RCC 7860 (cell line): ENCODE data around the gene SST.
"Not testable (repeated sequence)": the region's sequence is repeated elsewhere in the genome, so short reads cannot be mapped to it uniquely, and the experiment has no call there.

Experiments
- DNase-seq: peaks from one replicate; pipeline ENCODE4 v3.0.0-alpha.2; 2015; ENCODE audit warnings: low spot score
- FAIRE-seq: peaks from 2 replicates; lab custom pipeline; 2012; peaks lifted over from hg19 to GRCh38; lab: Jason Lieb, UNC

Gene SST

DNA sequence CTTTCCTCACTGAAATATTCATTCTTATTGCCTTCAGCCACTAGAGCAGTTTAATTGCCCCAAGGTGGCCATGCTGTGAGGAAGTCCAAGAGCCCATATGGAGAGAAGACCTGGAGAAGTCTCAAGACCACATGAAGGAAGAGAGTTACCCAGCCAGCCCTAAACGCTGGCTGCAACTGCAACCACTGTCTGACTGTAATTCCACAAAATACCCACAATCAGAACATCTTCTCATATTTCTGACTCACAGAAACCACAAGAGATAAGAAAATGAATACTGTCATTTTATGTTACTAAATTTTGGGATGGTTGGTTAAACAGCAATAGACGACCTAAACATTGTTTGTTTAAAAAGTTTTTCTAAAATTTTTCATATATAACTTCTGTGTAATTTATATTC lies 14.7 kb upstream of the SST start:
- peak; percentile 54 for DNase-seq
- FAIRE-seq, result peak; percentile 88

DNA sequence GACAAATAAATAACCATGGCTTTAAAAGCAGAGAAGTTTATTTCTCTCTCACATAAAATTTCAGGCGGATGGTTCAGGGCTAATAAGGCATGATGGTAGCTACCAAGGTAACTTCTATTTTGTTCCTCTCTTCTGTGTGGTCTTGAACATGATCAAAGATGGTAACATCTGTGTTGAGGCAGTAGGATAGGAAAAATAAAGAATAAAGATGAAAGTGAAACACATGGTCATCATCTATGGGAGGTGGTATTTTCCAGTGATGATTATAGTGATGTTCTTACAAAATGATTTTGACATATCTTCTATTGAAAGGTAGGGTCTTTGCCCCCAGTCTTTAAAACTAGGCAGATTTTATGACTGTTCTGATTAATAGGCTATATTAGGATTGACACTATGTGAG lies 14.2 kb upstream of the SST start:
- DNase-seq, result no peak
- no peak for FAIRE-seq

DNA sequence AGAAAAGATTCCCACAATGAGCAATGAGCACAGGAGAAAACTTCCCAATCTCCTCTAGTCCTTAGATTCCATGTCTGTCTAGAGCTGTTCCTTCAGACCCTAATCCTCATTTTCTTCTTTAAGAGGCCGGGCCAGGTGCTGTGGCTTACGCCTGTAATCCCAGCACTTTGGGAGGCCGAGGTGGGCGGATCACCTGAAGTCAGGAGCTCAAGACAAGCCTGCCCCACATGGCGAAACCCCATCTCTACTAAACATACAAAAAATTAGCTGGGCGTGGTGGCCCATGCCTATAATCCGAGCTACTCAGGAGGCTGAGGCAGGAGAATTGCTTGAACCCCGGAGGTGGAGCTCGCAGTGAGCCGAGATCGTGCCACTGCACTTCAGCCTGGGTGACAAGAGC lies 11.6 kb upstream of the SST start:
- FAIRE-seq, DNase-seq: not testable (repeated sequence)

DNA sequence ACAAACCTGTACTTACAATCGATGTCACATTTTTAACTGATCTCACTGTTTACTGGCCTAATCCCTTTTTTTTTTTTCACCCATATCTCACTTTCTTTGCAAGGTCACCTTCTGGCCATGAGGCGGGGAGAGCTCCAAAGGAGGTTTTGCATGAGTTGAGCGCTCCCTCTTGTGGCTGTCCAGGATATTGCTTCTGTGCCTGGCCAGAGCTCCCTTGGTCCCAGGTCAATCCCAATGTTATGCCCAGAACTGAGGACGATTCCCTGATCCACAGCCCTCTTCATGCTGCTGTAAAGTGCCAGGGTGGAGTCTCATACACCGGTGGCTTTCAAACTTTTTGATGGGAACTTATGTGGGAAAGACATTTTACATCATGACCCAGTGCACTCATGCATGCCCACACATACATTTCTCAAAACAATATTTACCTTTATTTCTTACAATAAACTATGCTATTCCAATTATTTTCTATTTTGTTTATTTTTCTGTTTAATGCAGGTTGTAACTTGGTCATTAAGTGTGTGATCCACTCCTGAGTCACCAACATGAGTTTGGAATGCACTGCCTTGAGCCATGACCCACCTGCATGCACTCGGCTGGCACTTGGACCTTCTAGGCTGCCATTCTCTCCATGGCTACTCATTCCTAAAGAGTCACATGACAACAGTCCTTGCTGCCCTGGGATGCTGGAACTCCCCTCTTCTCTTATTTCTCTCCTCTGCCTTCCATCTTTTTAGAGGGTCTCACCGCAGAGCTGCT lies 9.6 kb upstream of the SST start:
- DNase-seq (peak; percentile 54), FAIRE-seq (no peak)

DNA sequence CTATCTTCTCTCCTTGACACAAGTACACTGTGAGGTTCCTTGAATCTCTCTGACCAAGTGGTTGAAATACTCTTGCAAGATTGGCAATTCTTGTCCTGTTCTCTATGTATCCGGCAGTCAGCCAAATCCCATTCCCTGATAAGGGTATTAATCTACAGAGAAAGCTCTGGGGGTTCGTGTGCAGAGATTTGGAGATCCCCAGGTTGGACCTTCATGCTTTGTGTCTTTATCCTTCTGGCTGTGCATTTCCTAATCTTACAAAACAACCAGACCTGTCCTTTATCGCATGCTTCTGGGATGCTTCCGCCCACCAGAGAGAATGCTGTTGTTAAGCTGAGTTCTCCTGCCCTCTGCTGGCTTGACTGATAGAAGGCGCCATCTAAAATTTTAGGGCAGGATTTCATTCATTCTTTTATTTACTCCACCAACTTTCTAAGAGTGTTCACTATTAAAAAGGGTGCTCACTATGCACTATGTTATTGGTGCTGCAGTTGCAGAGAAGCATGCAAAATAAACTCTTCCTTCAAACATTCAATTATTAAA lies 8.6 kb upstream of the SST start:
- DNase-seq (peak; percentile 46), FAIRE-seq (peak; percentile 25)

DNA sequence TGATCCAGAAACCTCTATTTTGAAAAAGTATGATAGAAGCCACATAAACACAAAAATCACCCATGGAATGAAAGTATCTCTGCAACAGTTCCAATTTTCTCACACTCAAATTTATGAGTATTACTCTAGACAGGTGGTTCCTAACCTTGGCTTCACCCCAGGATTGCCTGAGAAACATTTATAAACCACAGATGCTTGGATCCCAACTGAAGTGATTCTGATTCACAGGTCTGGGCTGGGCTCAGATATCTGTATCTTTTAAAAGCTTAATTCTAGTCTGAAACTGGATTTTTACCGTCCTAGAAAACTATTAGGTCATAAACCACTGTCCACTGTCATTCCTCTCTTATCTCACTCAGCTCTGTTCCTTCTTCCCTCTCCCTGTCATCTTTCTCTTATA lies 7.4 kb upstream of the SST start:
- peak; percentile 11 for FAIRE-seq
- DNase-seq, result no peak

DNA sequence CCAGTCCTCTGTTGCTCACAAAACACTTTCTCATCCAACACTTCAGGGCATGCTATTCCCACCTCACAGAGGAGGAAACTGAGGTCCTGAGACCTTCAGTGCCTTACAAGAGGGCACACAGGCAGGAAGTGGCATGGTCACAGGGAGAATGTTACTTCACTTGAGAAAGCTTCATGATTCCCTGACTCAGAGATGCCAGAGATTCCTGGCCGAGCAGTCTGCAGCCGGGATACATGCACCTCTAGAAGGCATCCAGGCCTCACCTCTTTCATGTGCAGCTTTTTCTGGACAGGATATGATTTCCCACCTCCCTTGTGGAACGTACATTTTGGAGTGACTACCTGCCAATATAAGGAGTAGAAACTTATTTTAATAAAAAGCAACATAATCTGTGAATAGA lies 2.8 kb upstream of the SST start:
- no peak for FAIRE-seq

DNA sequence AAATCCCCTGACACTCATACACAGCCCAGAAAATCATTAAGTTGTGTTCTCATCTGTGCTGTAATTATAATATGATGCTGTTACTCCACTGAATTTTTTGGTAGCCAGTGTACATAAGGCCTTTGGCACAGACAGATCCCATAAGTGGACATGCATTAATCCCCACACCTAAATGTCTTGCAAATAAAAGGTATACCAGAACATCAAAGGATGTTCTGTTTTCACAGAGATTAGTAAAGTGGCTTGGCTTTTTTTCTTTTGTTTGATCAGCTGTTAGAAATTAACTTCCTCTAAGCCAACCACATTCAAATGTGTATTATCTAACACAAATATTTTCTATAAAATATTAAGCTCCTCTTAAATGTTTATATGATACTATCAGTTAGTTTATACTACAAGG lies 2.7 kb downstream of the SST start:
- FAIRE-seq, result no peak

More for the DNA sequence above, 2.8 kb upstream of the SST start:
- peak; percentile 18 for DNase-seq

DNA sequence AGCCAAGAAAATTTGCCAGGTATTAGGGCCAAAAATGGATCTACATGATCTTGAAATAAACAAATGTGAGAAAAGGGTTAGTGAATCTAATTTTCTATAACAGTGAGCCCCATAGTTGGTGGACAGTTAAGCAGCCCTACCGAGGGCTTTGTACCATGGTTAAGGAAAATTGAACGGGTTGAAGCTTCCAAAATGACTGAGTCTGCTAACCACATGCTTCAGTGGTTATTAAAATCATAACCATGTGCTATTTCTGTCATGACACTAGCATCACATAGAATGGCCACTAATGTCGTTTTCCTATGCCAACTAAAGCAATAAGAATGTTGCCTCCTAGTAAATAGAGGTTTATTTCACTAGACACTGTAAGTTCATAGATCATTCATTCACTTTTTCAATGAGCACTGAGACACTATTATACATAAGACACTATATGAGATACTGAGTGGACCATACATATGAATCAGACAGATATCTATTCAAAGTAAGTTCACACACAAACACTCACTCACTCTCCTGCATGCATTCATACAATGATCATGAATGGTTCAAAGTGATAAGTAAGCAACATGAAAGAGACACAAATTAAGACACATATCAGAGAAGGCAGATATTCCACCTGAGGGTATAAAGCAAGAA lies 4.3 kb downstream of the SST start:
- no peak for FAIRE-seq

More for the DNA sequence above, 2.7 kb downstream of the SST start:
- DNase-seq, result no peak

DNA sequence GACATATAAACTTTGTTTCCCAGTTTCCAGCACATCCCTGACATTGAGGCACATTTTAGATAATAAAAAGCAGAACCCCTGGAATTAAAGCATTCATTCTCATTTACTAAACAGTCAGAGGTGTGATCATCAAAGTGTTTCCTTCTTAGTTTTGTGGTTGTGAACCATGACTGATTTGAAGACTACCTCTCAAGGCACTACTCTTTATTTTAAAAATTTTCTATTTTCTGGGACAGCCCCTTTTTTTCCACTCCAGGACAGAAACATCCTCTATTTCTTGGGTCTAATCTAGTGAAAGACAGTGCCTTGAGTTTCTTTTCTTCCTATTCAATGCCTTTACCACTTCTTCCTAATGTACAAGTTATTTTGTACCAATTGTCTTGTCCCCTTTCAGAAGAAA lies 5.2 kb downstream of the SST start:
- FAIRE-seq (no peak), DNase-seq (no peak)

More for the DNA sequence above, 4.3 kb downstream of the SST start:
- DNase-seq, result no peak

DNA sequence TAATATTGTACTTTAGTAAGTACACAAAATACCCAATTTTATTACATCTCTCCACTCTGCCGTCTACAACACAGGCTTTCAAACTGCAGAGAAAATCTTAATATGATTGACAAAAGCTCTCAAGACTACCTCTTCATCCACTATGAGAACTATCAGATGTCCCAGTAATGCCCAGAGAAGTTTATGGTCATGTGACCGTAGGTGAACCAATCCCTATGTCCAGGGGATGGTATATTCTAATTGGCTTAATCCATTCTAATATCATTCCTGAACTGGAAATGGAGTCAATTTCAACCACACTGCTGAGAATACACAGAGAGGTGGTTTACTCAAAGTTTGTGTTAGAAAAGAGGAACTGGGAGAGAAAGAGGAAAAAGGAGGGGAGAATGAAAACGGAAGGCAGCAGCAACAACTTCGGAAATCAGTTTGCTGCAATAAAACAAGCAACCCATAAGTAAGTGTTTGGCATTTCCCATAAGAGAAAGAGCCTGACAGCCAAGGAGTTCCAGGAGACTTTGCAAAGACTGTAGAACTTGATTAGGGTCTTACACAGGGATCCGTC lies 7.3 kb downstream of the SST start:
- FAIRE-seq (no peak), DNase-seq (no peak)

DNA sequence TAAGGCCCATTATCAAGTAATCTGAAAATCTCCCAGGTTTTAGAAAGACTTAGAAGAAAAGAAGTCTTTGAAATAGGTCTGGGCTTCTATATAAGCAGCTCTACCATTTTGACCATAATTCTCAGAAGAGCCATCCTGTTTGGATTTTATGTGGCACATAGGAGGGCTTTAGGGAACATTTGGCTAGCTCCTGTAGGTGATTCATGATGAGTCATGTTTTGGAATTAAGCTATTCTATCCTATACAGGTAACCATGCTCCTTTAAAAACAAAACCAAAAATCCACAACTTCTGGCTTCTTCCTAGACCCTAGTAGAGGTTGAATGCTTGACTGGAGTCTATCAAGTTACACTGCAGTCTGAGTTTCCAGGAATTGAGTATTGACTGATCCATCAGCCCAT lies 8.9 kb downstream of the SST start:
- DNase-seq (no peak), FAIRE-seq (no peak)

DNA sequence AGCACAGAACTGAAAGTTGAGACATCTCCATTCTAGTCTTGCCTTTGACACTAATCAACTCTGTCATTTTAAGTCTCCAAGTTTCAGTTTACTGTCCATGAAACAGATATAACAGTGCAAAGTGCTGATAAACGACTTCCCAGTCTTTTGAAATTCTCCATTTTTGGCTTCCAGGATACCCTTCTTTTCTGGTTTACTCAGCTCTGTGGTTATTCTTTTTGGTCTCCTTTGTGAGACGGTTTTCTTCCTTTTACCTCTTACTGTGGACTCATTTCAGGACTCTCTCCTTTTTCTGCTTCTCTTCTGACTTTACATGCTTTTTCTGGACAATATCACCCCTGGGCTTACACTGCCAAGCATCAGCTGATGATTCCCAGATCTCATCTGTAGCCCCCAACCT lies 18.9 kb downstream of the SST start:
- FAIRE-seq, result no peak
- no peak for DNase-seq

DNA sequence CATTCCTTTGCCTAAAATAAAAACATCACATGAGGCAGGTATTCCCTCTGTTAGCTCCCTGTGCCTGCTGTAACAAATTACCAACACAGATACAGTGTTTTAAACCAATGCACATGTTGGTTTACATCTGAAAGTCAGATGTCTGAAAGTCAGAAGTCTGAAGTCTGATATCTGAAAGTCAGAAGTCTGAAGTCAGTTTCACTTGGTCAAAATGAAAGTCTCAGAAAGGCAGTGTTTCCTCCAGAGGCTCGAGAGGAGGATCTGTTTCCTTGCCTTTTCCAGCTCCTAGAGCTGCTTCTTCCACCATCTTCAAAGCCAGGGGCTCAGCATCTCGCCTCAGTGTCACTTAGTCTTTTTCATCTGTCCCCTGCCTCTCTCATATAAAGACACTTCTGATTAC lies 22.0 kb downstream of the SST start:
- DNase-seq (no peak), FAIRE-seq (no peak)

DNA sequence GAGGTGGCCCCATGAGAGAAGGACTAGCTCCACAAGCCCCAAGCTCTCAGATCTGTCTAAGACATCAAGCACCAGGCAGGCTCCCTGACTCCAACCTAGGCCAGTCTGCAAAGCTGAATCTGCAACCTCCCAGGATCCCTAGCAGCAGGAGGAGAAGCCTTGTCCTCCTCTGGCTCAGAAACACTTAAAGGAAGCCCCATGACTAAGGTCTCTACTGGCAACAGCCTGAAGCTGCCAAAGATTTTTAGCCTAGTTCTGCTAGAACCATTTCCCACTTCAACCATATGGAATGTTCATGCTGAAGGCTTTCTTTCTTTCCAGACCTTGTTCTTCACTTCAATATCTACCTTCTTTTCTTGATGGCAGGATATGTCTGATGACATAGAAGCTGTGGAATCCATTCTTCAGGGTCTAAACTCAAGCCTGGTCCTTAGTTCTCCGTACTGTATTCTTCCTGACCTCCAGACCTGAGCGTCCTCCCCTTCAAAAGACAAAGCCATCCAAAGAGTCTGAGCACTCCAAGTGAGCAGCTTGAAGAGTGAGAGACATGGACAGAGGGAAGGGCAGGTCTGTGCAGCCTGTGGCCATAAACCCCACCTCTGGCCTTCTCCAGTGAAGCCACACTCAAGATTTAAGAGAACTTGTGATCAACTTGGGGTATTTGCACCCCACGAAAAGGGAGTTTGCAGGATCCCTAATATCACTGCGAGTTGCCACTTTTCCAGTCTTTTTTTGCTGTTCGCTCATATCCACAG lies 23.1 kb downstream of the SST start:
- no peak for FAIRE-seq
- no peak for DNase-seq

DNA sequence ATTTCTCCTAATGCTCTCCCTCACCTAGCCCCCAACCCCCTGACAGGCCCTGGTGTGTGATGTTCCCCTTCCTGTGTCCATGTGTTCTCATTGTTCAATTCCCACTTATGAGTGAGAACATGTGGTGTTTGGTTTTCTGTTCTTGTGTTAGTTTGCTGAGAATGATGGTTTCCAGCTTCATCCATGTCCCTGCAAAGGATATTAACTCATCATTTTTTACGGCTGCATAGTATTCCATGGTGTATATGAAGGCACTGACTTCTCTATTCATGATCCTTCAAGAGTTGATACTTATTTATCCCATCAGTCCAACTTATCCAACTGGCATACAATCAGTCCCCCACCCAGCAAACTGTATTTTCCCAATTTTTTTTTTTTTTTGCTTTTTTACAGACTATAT lies 24.8 kb downstream of the SST start:
- FAIRE-seq, DNase-seq: not testable (repeated sequence)

DNA sequence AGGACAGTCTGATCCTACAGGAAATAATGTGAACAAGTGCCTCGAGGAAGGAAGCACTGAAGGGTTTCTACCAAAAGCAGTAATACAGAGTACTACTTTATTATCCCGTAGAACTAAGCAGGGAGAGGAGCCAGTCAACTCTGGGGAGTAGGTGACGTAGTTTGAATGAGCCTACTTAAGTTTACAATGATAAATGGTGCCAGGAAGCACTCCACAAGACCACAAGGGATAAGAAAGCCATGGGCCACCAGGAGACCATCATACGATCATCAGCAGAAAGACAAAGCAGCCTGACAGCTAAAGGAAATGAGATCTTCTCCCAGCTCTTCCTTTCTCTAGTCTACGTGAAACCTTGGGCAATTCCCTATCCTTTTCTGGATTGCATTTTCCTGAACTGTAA lies 27.3 kb downstream of the SST start:
- FAIRE-seq (no peak), DNase-seq (no peak)

DNA sequence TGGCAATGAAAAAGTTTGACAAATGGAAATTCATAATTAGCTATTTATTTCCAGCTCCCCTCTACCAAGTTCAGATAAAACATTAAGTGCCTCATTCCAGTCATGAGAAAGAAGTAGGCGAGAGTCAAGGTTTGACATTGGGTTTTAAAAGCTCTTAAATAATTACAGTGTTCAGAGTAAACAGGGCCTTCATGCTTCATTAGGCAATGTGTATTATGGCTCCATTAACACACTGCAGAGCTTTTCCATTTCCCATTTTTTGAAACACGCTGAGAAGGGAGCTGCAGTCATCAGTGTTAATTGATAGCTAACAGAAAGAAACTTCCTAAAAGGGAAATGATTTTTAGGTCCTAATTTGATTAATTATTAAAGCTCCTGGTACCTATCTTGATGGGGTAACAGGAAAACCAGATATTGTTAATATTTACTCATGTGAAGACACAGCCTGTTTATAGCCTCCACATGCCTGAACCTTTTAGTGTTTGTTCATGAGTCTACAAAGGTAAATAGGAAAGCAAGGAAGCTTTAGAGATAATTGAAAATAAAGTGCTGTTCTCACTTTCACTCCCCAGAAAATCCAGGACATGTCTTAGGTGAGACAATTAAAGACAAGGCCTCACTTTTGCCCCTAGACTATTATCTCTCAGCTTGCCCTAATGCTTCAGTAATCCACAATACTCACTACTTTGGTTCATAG lies 28.7 kb downstream of the SST start:
- FAIRE-seq, result no peak
- DNase-seq, result no peak

DNA sequence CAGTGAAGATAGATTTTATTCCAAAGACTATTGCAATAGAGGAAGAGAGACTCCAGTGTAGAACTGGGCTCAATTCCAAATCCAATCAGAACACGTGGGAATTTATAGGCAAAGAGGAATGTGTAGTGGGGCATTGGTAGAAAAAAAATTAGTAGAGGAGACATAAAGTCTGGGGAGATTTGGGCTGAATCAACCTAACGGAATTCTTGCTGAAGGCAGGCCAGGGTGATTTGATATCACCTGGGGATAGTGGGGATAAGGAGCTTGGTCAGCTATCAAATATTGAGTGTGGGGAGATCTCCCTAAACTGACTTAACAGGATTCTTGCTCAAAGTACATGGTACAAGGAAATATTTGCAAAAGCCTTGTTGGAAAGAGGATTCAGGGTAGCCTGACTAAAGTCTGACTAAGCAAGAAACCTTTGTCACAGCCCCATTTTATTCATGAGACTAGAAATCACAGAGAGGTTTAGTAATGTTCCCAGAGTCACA lies 29.6 kb downstream of the SST start:
- no peak for FAIRE-seq
- DNase-seq, result no peak

DNA sequence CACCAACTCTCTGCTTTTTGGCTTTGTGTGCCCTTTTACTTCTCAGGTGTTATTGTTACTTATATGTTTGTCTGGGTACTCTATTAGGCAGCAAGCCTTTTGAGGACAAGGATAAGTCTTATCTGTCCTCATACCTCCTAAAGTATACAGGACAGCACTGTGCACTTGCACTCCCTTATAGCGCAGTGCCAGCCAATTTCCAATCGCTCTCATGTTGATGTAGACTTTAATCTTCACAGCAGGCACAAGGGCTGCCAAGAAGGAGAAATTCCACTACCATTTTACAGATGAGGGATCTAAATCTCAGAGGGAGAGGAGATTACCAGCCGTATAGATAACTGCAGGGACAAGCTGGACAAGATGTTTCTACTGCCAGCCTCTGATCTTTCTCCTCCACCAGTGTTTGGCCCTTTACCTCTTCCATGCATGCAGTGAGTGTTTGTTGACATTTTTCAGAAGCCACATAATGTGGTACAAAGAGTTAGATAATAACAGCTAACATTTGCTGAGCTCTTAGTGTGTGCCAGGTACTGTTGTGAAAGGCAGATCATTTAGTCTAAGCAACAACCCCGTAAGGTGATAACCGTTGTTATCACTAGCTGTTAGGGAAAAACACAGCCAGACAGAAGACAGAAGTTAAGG lies 30.1 kb downstream of the SST start:
- no peak for DNase-seq
- no peak for FAIRE-seq
